ENCODE results near the gene SLC15A3.
"Not testable (repeated sequence)": the region's sequence is repeated elsewhere in the genome, so short reads cannot be mapped to it uniquely, and the experiment has no call there.

The SLC15A3 gene

GRCh38 chr11:60978546-60979380 is 26.8 kb upstream of the SLC15A3 start:
- no peak for DNase-seq
- Histone ChIP-seq H3K27me3 (no peaks in the 10 kb centered on the region), H3K4me3 (ENCODE audit: low read depth, low read length) (no peak overlapping the region), H3K36me3 (no peaks in the 10 kb centered on the region), H3K9me3 (no peaks in the 10 kb centered on the region), H3K4me1 (no peaks in the 10 kb centered on the region)
- no peak for TF ChIP-seq CTCF (IDR thresholded peaks at IDR 0.05; ENCODE audit: low read depth, low read length)

GRCh38 chr11:60977836-60978235 is 25.9 kb upstream of the SLC15A3 start:
- TF ChIP-seq CTCF (IDR thresholded peaks at IDR 0.05; ENCODE audit: low read depth, low read length): no peak
- Histone ChIP-seq H3K4me3 (ENCODE audit: low read depth, low read length) (no peak overlapping the region), H3K36me3 (no peaks in the 10 kb centered on the region), H3K4me1 (no peaks in the 10 kb centered on the region), H3K9me3 (no peaks in the 10 kb centered on the region), H3K27me3 (no peaks in the 10 kb centered on the region)
- no peak for DNase-seq

GRCh38 chr11:60977224-60977623 is 25.2 kb upstream of the SLC15A3 start:
- H3K9me3 ChIP-seq: no peaks in the 10 kb centered on the region
- TF ChIP-seq CTCF (IDR thresholded peaks at IDR 0.05; ENCODE audit: low read depth, low read length): no peak
- H3K27me3 ChIP-seq: no peaks in the 10 kb centered on the region
- no peak overlapping the region for H3K4me3 ChIP-seq (ENCODE audit: low read depth, low read length)
- no peak for DNase-seq
- H3K4me1 ChIP-seq: no peaks in the 10 kb centered on the region
- H3K36me3 ChIP-seq: no peaks in the 10 kb centered on the region

DNA sequence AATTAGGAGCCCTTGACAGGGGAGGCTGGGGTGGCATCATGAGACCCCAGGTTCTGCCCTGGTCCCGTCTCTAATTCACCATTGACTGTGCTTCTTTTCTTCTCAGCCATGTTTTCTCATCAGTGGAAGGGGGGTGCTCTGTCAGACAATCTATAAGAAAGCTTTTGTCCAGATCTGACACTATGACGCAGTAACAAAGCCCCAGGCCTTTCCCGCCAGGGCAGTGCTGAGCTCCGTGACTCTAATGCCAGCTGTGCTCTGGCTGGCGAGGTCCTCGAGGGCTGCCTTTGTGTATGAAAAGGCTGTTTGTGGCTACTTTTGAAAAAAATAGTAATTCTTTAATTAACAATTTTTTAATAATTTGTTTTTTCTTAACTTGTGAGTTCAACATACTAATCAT is 22.8 kb upstream of the SLC15A3 start:
- Histone ChIP-seq H3K36me3 (no peaks in the 10 kb centered on the region), H3K4me3 (ENCODE audit: low read depth, low read length) (no peak overlapping the region), H3K4me1 (no peaks in the 10 kb centered on the region), H3K27me3 (no peaks in the 10 kb centered on the region), H3K9me3 (no peaks in the 10 kb centered on the region)
- no peak for TF ChIP-seq CTCF (IDR thresholded peaks at IDR 0.05; ENCODE audit: low read depth, low read length)
- no peak for DNase-seq

DNA sequence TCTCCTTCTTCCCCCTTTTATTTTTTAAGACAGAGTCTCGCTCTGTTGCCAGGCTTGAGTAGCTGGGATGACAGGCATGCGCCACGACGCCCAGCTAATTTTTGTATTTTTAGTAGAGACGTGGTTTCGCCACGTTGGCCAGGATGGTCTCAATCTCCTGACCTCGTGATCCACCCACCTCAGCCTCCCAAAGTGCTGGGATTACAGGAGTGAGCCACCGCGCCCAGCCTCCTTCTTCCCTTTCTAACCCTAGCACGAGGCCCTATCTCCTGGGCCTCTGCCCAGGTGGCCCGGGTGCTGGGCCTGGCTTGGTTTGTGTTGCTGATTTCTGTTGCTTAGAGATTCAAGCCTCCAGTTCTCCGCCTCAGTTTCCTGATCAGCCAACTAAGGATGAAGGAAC is 22.3 kb upstream of the SLC15A3 start:
- not testable (repeated sequence) for DNase-seq; H3K9me3 ChIP-seq; H3K4me3 ChIP-seq (ENCODE audit: low read depth, low read length); H3K36me3 ChIP-seq; H3K27me3 ChIP-seq; H3K4me1 ChIP-seq

GRCh38 chr11:60973699-60974098 is 21.7 kb upstream of the SLC15A3 start:
- Histone ChIP-seq H3K27me3 (no peaks in the 10 kb centered on the region), H3K9me3 (no peaks in the 10 kb centered on the region), H3K4me3 (ENCODE audit: low read depth, low read length) (no peak overlapping the region), H3K36me3 (no peaks in the 10 kb centered on the region), H3K4me1 (no peaks in the 10 kb centered on the region)
- DNase-seq: no peak
- TF ChIP-seq CTCF (IDR thresholded peaks at IDR 0.05; ENCODE audit: low read depth, low read length): no peak

Data from BE2C (cell line).